HepG2 (cell line): Measurements from ENCODE around the gene RIMOC1. TPM values are rescaled to one million over a fixed set of nuclear protein-coding genes. Genes with fewer than 3 reads are reported as not detected.

Experiments used
- ATAC-seq: fragments of 200-7000 bp; cut with Tn5 transposase; 3 replicates; pipeline ENCODE4 v1.9.1; 2020; ENCODE audit warnings: mild to moderate bottlenecking, moderate library complexity
- BruUV-seq: library from RNA; stranded (reverse); fragments of 400-500 nt; replicated peaks from 2 replicates; lab custom pipeline; 2021; lab: Mats Ljungman, UMichigan
- CTCF ChIA-PET: fragments of 300-600 bp; formaldehyde crosslinking; extraction: SDS; loops from one replicate; lab custom pipeline; 2021; ENCODE audit warnings: low total read pairs, inconsistent platforms, low intra/inter-chr PET ratio; lab: Yijun Ruan, JAX
- POLR2A ChIA-PET: fragments of 350-600 bp; sonication (Branson Sonifier 250); formaldehyde crosslinking; loops from one replicate; lab custom pipeline; 2020; ENCODE audit warnings: antibody characterized with exemption, inconsistent platforms; lab: Yijun Ruan, JAX
- DNase-seq: peaks from one replicate; pipeline ENCODE4 v3.0.0-alpha.2; 2015; ENCODE audit warnings: low spot score
- FAIRE-seq: peaks from 3 replicates; lab custom pipeline; 2011; peaks lifted over from hg19 to GRCh38; lab: Jason Lieb, UNC
- H2AFZ ChIP-seq: one replicate; pipeline ENCODE4 v1.6.1; 2011; ENCODE audit warnings: low read length, inconsistent platforms
- H3K27ac ChIP-seq: fragments of 300-600 bp; 3 replicates; pipeline ENCODE4 v1.8.0; 2011; ENCODE audit warnings: mixed run types, mild to moderate bottlenecking, mixed read lengths, low read length, inconsistent platforms; ENCODE audit not compliant: insufficient read depth; ENCODE audit errors: extremely low read length
- H3K27me3 ChIP-seq, 2 experiments: fragments of 200-600 bp in 1 of 2; 2 replicates in 1 of 2; 3 replicates in 1 of 2; pipeline versions ENCODE4 v1.6.0 to v1.8.0; 2011; ENCODE audit warnings: low read length in 2 of 2, mild to moderate bottlenecking in 2 of 2, moderate library complexity in 2 of 2, inconsistent platforms in 1 of 2; ENCODE audit not compliant: insufficient read depth in 2 of 2, control insufficient read depth in 1 of 2
- H3K36me3 ChIP-seq, 2 experiments: fragments of 200-600 bp in 1 of 2; replicated peaks in 1 of 2; 2 replicates in 1 of 2; 3 replicates in 1 of 2; pipeline versions ENCODE4 v1.5.1 to v1.8.0; 2011; ENCODE audit warnings: low read length in 2 of 2, inconsistent platforms in 1 of 2; ENCODE audit not compliant: insufficient read depth in 2 of 2, control insufficient read depth in 1 of 2
- H3K4me1 ChIP-seq: 2 replicates; pipeline ENCODE4 v1.5.1; 2012; ENCODE audit warnings: low read length, inconsistent platforms; ENCODE audit not compliant: insufficient read depth
- H3K4me2 ChIP-seq: 2 replicates; pipeline ENCODE4 v1.6.0; 2011; ENCODE audit warnings: low read depth, low read length, inconsistent platforms
- H3K4me3 ChIP-seq, 3 experiments: fragments of 200-600 bp in 1 of 3; sonication (generic), shearing (Covaris generic) in 1 of 3; replicated peaks in 1 of 3; 2 replicates each; pipeline ENCODE4 v1.5.1; 2011 to 2016; ENCODE audit warnings: low read length in 3 of 3, inconsistent platforms in 2 of 3, low read depth in 2 of 3, mild to moderate bottlenecking in 2 of 3, control low read depth in 1 of 3, mixed read lengths in 1 of 3; ENCODE audit not compliant: insufficient read depth in 1 of 3
- H3K79me2 ChIP-seq: one replicate; pipeline ENCODE4 v1.6.1; 2011; ENCODE audit warnings: low read length, inconsistent platforms; ENCODE audit not compliant: insufficient read depth
- H3K9ac ChIP-seq: 2 replicates; pipeline ENCODE4 v1.6.0; 2011; ENCODE audit warnings: mild to moderate bottlenecking, low read depth, low read length, inconsistent platforms; ENCODE audit not compliant: insufficient read depth
- H3K9me3 ChIP-seq: 2 replicates; pipeline ENCODE4 v1.5.1; 2012; ENCODE audit warnings: mild to moderate bottlenecking, low read length
- H4K20me1 ChIP-seq: 2 replicates; pipeline ENCODE4 v1.6.0; 2011; ENCODE audit warnings: inconsistent platforms, mild to moderate bottlenecking, low read length, moderate library complexity; ENCODE audit not compliant: insufficient read depth
- MAFK ChIP-seq, 2 experiments: IDR thresholded peaks in 1 of 2; conservative IDR thresholded peaks in 1 of 2; 2 replicates each; pipeline ENCODE4 v1.6.1; 2011; ENCODE audit warnings: improper control_type of control experiment in 2 of 2, low read length in 2 of 2
- MAZ ChIP-seq, 2 experiments: sonication (generic) in 1 of 2; formaldehyde crosslinking in 1 of 2; IDR thresholded peaks; 2 replicates each; pipeline versions ENCODE4 v1.5.0 to v1.6.1; 2012 to 2020; ENCODE audit warnings: low read depth in 2 of 2, mild to moderate bottlenecking in 2 of 2, borderline replicate concordance in 1 of 2, improper control_type of control experiment in 1 of 2, low read length in 1 of 2, missing genetic modification reagents in 1 of 2, moderate library complexity in 1 of 2
- MBD4 ChIP-seq: IDR thresholded peaks from 2 replicates; pipeline ENCODE4 v1.6.1; 2012; ENCODE audit warnings: low read length, inconsistent platforms, borderline replicate concordance
- NFYB ChIP-seq: sonication (generic); formaldehyde crosslinking; IDR thresholded peaks from 2 replicates; pipeline ENCODE4 v1.4.0; 2020; ENCODE audit warnings: missing genetic modification reagents
- NFYC ChIP-seq: IDR thresholded peaks from 2 replicates; pipeline ENCODE4 v1.6.1; 2016; ENCODE audit warnings: missing genetic modification reagents, missing compliant biosample characterization
- POLR2G ChIP-seq: fragments of 200-400 bp; formaldehyde crosslinking; IDR thresholded peaks from 2 replicates; pipeline ENCODE4 v1.6.1; 2018; ENCODE audit warnings: mild to moderate bottlenecking, low read depth, low read length, moderate library complexity
- ZMYM3 ChIP-seq: sonication (generic); formaldehyde crosslinking; IDR thresholded peaks from 2 replicates; pipeline ENCODE4 v1.5.1; 2020; ENCODE audit warnings: mild to moderate bottlenecking, missing genetic modification reagents
- ZNF615 ChIP-seq: sonication (generic); formaldehyde crosslinking; IDR thresholded peaks from 2 replicates; pipeline ENCODE4 v1.5.0; 2020; ENCODE audit warnings: mild to moderate bottlenecking, missing genetic modification reagents, borderline replicate concordance
- ZNF747 ChIP-seq: sonication (generic); formaldehyde crosslinking; IDR thresholded peaks from 2 replicates; pipeline ENCODE4 v1.8.1; 2023; ENCODE audit warnings: missing genetic modification reagents, mild to moderate bottlenecking, borderline replicate concordance
- WGBS: methylation state at CpG from one replicate; pipeline ENCODE4 v1.1.6; 2017; ENCODE audit warnings: low lambda C conversion rate; 5-methylcytosine and 5-hydroxymethylcytosine counted together
- in situ Hi-C: cut with HindIII; loops from 2 replicates; pipeline ENCODE4 v1.10.0; 2017; ENCODE audit warnings: low pct_unique_long_range_greater_than_20kb; ENCODE audit not compliant: extremely low pct_ligation_motif_present
- intact Hi-C: fragments of 100-400 bp; cut with micrococcal nuclease; formaldehyde crosslinking; loops from one replicate; pipeline ENCODE4 v1.10.0; 2022; ENCODE audit not compliant: unreplicated experiment
- polyA plus RNA-seq, 8 experiments: library from polyadenylated mRNA; depleted of rRNA in 3 of 8; stranded (reverse) in 7 of 8; unstranded in 1 of 8; fragments of >200 nt; fragmentation: Illumina TruSeq in 4 of 8; extraction: Trizol in 4 of 8; gene quantifications; 2 replicates each; pipeline versions ENCODE4 v1.2.1 to v1.2.3, GENCODE V29; 2011 to 2016; ENCODE audit warnings: low read depth in 4 of 8, missing spikeins in 1 of 8, mixed read lengths in 1 of 8; ENCODE audit not compliant: insufficient read depth in 1 of 8
- total RNA-seq, 5 experiments: library from RNA; depleted of rRNA; stranded (reverse); fragments of >200 nt; fragmentation: Illumina TruSeq; extraction: Trizol; gene quantifications; 2 replicates each; pipeline ENCODE4 v1.2.3, GENCODE V29; 2016; ENCODE audit warnings: low read depth in 1 of 5
- TF ChIP-seq, protein P1 (sequence below): sonication (generic); formaldehyde crosslinking; IDR thresholded peaks from 2 replicates; pipeline ENCODE4 v1.4.0; 2020; ENCODE audit warnings: mild to moderate bottlenecking, missing genetic modification reagents, borderline replicate concordance
- TF ChIP-seq, protein P2 (sequence below): sonication (generic); formaldehyde crosslinking; IDR thresholded peaks from 2 replicates; pipeline ENCODE4 v1.9.0; 2021; ENCODE audit warnings: missing genetic modification reagents, mild to moderate bottlenecking, borderline replicate concordance

RIMOC1 gene
- total and polyA plus RNA-seq, 2 of the 13 experiments (the other 11 are each of a cell fraction or from before 2014, with no cell fraction given): 16.3 to 16.9 TPM

DNA sequence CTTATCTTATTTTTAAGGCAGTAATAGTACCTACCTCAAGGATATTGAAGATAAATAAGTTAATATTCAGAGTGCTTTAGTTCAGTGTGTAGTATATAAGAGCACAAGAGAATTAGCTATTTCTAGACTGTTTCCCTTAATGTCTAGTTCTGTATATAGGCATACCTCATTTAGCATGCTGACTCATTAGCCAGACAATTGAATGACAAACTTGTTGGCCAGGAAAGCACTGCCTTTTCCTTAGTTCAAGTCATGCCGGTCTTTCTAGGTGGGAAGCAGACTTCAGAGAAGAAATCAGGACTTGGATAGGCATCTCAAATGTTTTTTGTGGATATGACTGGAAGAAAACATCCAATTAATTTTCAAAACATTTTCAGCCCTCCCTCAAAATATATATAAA lies 17.7 kb downstream of the RIMOC1 start:
- H3K4me2 ChIP-seq: no peak overlapping the region
- no peak overlapping the region for H2AFZ ChIP-seq
- no peaks in the 10 kb centered on the region for H3K9me3 ChIP-seq
- H3K27me3 ChIP-seq: no peaks in the 10 kb centered on the region; a peak in 1 of 5 replicates
- no peak overlapping the region for H3K27ac ChIP-seq
- ATAC-seq (no peak), FAIRE-seq (no peak), DNase-seq (no peak)
- ChIA-PET POLR2A (interaction anchor here (2.0 kb wide), 1 partner anchor 17 kb away, joined by 7 read pairs; the partner anchor contains the start of gene RIMOC1), CTCF (no interaction called here)
- H3K9ac ChIP-seq: no peak overlapping the region
- in situ Hi-C loops (no loop called here), intact Hi-C loops (no loop called here)
- peaks cover 3 to 39% of the 10 kb centered on the region in 2 experiments; a peak in 4 of 5 replicates for H3K36me3 ChIP-seq
- no TSS peak for BruUV-seq
- peaks cover 2% of the 10 kb centered on the region for H3K79me2 ChIP-seq
- 100% methylated on average over 1 of the region's 1 CpG for WGBS
- peaks cover 23% of the 10 kb centered on the region for H3K4me1 ChIP-seq
- TF ChIP-seq NFYC (CRISPR knock-in tag): no peak
- TF ChIP-seq MAZ (IDR thresholded peaks at IDR 0.05; ENCODE audit: borderline replicate concordance, low read depth, low read length): no peak
- no peak for TF ChIP-seq MAZ (CRISPR knock-in tag; IDR thresholded peaks at IDR 0.05; ENCODE audit: low read depth)
- no peak for TF ChIP-seq POLR2G
- TF ChIP-seq, protein P1, sequence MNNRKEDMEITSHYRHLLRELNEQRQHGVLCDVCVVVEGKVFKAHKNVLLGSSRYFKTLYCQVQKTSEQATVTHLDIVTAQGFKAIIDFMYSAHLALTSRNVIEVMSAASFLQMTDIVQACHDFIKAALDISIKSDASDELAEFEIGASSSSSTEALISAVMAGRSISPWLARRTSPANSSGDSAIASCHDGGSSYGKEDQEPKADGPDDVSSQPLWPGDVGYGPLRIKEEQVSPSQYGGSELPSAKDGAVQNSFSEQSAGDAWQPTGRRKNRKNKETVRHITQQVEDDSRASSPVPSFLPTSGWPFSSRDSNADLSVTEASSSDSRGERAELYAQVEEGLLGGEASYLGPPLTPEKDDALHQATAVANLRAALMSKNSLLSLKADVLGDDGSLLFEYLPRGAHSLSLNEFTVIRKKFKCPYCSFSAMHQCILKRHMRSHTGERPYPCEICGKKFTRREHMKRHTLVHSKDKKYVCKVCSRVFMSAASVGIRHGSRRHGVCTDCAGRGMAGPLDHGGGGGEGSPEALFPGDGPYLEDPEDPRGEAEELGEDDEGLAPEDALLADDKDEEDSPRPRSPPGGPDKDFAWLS (CRISPR knock-in tag): no peak
- H3K4me3 ChIP-seq: no peak overlapping the region
- H4K20me1 ChIP-seq: no peaks in the 10 kb centered on the region

DNA sequence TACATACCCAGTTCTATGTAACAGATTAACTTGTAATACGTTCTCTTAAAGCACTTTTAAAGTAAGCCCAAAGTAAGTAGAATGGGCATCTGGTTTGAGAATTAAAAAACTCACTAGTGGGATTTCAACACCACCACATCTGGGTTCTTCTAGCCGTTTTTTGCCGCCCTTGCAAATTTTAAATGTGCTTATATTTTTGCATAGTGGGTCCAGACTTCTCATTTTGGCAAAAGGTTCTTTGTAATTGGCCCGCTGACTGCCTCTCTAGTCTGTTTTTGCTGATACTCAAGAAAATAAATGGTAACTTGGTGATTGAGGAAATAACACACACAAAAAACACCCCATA lies 20.4 kb downstream of the RIMOC1 start:
- WGBS: 72% methylated on average over 4 of the region's 4 CpGs
- in situ Hi-C loops: no loop called here
- Histone ChIP-seq H3K4me1 (peaks cover 45% of the 10 kb centered on the region), H3K36me3 (peaks cover under 1 to 21% of the 10 kb centered on the region in 2 experiments; a peak in 2 of 5 replicates), H3K79me2 (peaks cover 2% of the 10 kb centered on the region), H3K9me3 (no peaks in the 10 kb centered on the region), H3K9ac (peak overlapping the region; percentile 91), H2AFZ (peak overlapping the region; percentile 99), H4K20me1 (no peaks in the 10 kb centered on the region), H3K27ac (peak overlapping the region; percentile 79), H3K4me2 (peak overlapping the region; percentile 91), H3K27me3 (no peaks in the 10 kb centered on the region; a peak in 1 of 5 replicates), H3K4me3 (peak overlapping the region; percentile 67 to 91 (median 82))
- intact Hi-C loops: loop anchor here (2.0 kb wide), 1 partner anchor 132 kb away; no protein-coding TSS in a partner anchor
- BruUV-seq: TSS peak; percentile 84
- POLR2A ChIA-PET: interaction anchor here (0.6 to 1.7 kb wide), 3 partner anchors 11 to 20 kb away, joined by 3 to 81 read pairs (median 3); partner anchors contain the start of gene RIMOC1
- ATAC-seq: no peak
- CTCF ChIA-PET: interaction anchor here (1.2 kb wide), 1 partner anchor 68 kb away, joined by 3 read pairs; no protein-coding TSS in a partner anchor
- FAIRE-seq: no peak
- no peak for DNase-seq
- TF ChIP-seq, protein P2, sequence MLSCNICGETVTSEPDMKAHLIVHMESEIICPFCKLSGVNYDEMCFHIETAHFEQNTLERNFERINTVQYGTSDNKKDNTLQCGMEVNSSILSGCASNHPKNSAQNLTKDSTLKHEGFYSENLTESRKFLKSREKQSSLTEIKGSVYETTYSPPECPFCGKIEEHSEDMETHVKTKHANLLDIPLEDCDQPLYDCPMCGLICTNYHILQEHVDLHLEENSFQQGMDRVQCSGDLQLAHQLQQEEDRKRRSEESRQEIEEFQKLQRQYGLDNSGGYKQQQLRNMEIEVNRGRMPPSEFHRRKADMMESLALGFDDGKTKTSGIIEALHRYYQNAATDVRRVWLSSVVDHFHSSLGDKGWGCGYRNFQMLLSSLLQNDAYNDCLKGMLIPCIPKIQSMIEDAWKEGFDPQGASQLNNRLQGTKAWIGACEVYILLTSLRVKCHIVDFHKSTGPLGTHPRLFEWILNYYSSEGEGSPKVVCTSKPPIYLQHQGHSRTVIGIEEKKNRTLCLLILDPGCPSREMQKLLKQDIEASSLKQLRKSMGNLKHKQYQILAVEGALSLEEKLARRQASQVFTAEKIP (CRISPR knock-in tag): no peak
- TF ChIP-seq NFYB (CRISPR knock-in tag) (no peak), ZNF747 (CRISPR knock-in tag) (no peak), ZMYM3 (CRISPR knock-in tag) (no peak), MBD4 (no peak), ZNF615 (CRISPR knock-in tag) (no peak), MAFK (conservative IDR thresholded peaks at IDR 0.05 in 1 of 2, IDR thresholded peaks at IDR 0.05 in 1 of 2; ENCODE audit: low read length in 2 of 2) (peak; percentile 96 to 97)
